ENCODE measurements around the gene KCNJ4.
"Not testable (repeated sequence)": the region's sequence is repeated elsewhere in the genome, so short reads cannot be mapped to it uniquely, and the experiment has no call there.

Gene KCNJ4

GRCh38 chr22:38470179-38470578 lies 15.2 kb upstream of the KCNJ4 start:
- not testable (repeated sequence) for DNase-seq

- no peak for DNase-seq
These were observed 14.3 kb upstream of the KCNJ4 start for GRCh38 chr22:38469306-38469781.

- no peak for DNase-seq
These were observed 13.7 kb upstream of the KCNJ4 start for GRCh38 chr22:38468443-38469305.

GRCh38 chr22:38467904-38468442 lies 13.0 kb upstream of the KCNJ4 start, which contains the start of gene KDELR3:
Gene KDELR3, plus strand, starts transcription at chr22:38468096. Its CDS starts 138 bp downstream, at chr22:38468234.
- DNase-seq, result no peak

DNA sequence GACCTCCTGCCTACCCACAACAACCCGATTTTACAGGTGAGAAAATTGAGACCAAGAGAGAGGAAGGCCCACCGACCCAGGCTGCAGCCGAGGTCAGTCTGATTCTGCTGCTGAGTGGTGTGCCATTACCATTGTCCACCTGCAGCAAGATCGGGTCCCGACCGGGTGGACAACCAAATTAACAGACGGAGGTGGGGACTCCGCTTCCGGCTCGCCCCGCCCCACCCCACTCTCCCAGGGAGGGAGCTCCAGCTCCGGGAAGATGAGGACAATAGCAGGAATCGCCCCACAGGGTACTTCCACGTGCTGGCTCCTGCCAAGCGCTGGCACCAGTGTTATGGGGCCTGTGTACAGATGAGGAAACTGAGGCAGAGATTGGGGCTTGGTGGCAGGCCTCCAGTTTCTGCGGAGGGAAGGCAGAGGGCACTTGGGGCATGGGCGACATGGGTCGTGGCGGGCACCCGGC lies 12.5 kb upstream of the KCNJ4 start:
- DNase-seq, result no peak

GRCh38 chr22:38465673-38466490 lies 10.9 kb upstream of the KCNJ4 start:
- no peak for DNase-seq

DNA sequence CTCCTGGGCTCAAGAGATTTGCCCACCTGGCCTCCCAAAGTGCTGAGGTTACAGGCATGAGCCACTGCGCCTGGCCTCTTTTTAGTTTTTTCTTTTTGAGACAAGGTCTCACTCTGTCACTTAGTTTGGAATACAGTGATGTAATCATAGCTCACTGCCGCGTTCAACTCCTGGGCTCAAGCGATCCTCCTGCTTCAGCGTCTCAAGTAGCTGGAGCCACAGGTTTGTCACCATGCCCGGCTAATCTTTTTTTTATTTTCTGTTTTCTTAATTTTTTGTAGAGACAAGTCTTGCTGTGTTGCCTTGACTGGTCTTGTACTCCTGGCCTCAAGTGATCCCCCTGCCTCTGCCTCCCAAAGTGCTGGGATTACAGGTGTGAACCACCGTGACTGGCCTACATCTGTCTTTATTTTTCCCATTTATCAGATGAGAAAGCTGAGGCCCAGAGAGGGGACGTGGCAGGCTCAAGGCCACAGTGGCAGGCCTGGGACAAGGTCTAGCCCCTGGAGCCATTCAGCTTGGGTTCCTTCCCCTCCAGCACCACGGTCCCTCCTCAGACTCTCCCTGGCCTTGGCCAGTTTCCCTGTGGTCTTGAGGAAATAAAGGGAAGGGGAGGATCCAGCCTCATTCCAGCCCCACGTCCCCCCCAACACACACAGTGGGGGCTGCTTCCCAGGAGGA lies 10.1 kb upstream of the KCNJ4 start:
- no peak for DNase-seq

DNA sequence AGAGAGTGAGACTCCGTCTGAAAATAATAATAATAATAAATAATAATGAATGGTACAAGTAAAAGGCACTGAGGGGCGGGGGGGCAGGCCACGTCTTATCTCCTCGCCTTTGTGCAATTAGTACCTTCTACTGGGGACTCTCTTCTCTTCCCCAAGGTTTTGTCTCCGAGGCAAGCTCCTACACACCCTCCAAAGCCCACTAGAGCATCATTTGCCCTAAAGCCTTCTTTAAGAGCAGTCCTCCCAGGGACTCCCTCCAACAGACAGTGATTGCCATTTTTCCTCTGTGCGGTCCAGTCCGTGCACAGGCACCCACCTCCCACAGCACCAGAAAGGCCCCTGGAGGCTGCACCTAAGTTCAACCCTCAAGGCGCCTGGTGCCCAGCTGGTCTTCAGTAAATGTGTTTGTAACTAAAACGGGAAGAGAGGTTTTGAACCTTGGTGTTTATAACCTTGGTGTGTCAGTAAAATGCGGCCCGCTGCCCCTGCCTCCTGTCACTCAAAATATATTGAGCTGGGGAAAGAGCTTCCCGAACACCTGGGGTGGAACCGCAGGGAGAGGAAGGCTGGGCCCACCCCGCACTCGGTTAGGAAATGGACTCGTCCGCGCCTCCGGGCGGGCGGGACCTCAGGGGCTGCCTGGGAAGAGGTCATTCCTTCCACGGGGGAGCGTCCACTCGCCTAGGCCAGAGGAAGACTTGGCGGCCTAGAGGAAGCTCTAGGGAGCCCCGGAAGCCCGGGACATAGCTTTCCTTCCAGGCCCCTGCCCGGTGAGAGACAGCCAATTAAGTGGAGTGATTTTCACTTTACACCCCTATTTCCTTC lies 8.2 kb upstream of the KCNJ4 start:
- DNase-seq, result peak; percentile 35

- DNase-seq, result peak; percentile 89
These were observed 6.5 kb upstream of the KCNJ4 start for GRCh38 chr22:38461414-38462081.

- no peak for DNase-seq
These were observed 6.0 kb upstream of the KCNJ4 start for GRCh38 chr22:38461057-38461413.

DNA sequence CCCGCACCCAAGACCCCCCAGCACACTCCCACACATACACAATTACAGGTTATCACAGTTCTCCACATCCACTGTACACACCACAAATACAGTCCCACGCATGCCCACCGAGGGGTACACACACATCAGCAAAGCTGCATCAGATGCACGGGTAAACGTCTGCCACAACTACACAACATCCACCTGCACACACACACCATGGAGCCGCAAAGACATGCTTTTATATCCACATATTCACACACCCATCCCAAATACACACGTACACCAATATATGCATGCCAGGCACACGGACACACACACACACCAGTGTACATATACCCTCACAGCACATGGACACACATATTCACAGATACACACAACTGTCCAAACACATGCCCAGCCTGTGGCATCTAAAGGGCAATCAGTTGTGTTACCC lies 5.4 kb upstream of the KCNJ4 start:
- DNase-seq, result no peak

- DNase-seq, result no peak
These were observed 2.1 kb upstream of the KCNJ4 start for GRCh38 chr22:38456841-38457699.

GRCh38 chr22:38456272-38456835 lies 1.4 kb upstream of the KCNJ4 start:
- no peak for DNase-seq

DNA sequence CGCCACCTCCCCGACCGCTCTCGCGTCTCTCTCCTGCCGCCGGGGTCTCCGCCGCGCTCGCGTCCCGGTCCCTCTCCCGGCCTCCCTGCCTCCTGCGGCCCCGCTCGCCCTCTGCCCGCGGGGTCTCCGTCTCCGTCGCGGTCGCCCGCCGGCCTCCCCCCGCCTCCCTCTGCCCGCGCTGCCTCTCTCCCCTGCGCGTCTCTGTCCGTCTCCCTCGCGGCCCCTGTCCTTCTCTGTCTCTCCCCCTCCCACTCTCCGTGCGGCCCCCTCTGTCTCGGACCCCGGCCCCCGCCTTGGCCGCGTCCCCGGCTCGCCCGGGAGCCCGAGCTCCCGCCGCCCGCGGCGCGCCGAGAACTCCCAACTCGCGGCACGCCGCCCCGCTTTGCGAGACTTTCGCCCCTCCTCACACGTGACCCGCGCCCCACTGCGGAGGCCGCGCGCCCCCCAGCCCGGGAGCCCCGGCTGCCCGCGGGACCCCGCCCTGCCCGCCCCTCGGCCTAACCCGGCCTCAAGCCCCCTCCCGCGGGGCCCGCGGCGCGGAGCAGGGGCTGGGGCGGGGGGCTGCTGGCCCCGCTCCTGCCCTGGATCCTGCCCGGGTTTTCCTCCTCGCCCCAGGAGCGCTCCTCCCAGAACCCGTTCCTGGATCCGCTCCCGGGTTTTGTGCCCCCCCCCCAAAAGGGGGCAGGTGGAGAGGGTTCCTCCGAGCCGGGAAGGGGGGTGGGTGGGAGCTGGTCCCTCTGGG lies 702 bp upstream of the KCNJ4 start:
- peak; percentile 39 for DNase-seq

DNA sequence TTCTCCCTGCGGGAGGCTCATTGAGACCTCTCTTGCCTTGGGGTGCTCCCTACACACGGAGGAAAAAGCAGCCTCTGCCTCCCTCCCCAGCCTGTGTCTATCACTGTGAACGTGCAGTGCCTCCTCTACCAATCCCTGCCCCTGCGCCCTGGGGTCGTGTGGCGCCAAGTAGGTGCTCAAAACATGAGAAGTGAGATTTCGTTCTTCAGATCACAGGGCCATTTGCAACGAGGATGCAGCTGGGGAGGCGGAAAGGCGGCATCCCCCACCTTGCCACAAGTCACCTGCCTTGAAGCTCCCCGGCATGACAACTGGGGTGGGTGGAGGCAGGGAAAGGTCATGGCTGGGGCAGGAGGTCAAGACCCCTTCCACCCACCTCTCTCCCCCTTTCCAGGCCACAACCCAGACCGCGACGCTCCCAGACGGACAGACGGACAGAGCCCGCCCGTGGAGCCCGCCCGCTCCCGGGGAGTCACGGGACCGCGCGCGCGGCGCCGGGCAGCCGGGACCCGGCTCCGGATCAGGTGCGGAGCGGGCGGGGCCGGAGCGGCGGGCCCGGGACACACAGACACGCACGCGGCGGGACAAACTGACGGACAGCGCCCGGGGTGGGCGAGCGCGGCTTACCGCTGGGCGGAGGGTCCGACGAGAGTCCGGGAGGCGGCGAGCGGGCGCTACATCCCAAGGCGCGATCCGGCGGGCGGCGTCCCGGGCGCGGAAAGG lies 485 bp downstream of the KCNJ4 start:
- no peak for DNase-seq

- no peak for DNase-seq
These were observed 1.0 kb downstream of the KCNJ4 start for GRCh38 chr22:38453996-38454352.

GRCh38 chr22:38453066-38453672 lies 1.8 kb downstream of the KCNJ4 start:
- DNase-seq, result no peak
